HG03558 (cell line): Measurements from ENCODE around the gene PPA1.
"Not testable (repeated sequence)": the region's sequence is repeated elsewhere in the genome, so short reads cannot be mapped to it uniquely, and the experiment has no call there.

Experiments
- ATAC-seq: cut with Tn5 transposase; IDR thresholded peaks from one replicate; pipeline ENCODE4 v1.9.1; 2021; ENCODE audit warnings: moderate number of reproducible peaks; ENCODE audit not compliant: unreplicated experiment; ENCODE audit errors: extremely low read depth

PPA1 gene

DNA sequence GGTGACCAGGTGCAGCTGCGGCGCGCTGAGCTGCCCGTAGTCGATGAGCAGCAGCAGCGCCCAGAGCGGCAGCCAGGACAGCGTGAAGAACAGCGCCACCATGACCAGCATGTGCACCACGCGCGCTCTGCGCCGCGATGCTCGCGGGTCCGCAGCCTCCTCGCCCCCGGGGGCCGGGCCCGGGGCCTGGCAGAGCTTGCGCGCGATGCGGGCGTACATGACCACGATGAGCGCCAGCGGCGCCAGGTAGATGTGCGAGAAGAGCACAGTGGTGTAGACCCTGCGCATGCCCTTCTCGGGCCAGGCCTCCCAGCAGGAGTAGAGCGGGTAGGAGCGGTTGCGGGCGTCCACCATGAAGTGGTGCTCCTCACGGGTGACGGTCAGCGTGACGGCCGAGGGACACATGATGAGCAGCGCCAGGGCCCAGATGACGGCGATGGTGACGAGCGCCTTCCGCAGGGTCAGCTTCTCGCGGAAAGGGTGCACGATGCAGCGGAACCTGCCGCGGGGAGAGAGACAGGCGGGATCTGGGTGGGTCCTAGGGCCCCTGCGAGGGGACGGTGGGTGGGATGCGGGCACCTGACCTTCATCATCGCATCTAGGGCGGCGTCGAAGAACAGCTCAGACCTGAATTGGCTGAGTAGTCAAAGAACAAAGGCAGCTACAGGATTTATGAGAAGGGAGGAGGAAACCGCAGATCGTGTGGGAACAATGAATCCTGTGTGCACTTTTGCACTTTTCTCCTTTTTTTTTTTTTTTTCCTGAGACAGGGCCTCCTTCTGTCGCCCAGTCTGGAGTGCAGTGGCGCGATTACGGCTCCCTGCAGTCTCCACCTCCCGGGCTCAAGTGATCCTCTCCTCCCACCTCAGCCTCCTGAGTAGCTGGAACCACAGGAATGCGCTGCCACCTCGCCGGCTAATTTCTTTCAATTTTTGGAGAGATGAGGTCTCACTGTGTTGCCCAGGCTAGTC lies 22.4 kb upstream of the PPA1 start:
- ATAC-seq = no peak

DNA sequence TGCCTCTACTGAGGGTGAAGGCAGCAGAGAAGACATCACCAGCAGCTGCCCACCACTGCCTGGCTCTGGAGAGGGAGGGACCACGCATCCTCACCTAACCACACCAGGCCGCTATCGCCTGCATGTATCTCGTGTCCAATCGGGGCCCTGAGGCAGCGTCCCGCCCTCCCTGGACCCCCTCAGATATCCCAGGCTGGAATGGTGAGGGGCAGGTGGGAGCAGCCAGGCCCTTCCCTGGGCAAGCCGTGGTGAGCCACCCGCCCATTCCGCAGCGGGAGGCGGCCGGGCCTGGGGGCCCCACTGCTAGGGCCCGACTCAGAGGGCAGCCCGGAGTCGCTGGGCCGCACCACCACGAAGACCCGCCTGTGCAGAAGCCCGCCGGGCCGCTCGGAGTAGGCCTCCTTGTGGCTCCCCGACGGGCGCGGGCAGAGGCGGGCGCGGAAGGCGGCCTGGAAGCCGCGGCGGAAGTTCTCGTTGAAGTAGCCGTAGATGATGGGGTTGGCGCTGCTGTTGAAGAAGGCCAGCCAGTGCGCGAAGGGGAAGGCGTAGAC lies 21.6 kb upstream of the PPA1 start:
- ATAC-seq = no peak

DNA sequence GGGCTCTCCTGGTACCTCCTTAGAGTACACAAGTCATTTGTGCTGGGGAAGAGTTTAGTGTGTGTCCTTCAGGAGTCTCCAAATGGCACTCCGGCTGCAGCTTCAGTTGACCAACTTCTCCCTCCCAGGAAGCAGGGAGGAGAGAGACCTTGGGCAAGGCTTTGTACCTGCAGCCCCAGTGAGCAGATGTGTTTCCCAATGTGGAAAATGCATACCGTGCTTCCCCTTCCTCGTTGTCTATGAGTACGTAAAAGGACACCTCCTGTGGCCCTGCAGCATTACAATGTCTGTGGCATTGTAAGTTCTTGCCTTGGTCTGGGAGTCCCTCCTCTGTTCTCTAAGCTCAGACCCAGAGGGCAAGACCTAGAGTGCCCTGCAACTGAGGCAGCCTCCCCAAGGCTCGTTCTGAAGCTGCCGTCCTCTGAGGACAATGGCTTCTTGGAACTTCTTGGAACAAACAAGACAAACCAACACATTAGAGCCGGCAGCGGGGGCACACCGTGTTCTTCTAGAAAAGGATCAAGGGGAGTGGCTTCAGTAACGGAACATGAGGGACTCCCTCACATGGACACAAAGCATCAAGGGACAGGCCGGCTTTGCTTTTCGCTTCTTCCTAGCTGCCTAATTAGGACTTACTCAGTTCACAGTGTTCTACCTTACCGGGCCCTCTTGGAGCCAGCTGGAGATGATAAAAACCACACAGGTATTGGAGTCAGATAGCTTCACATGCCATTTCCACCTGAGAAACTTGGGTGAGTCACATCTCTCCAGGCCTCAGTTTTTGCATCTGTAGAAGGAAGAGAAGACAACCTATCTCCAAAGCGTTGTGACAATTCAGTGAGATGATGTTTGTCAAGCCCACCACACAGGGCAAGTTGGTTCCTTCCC lies 20.9 kb upstream of the PPA1 start:
- no peak for ATAC-seq

DNA sequence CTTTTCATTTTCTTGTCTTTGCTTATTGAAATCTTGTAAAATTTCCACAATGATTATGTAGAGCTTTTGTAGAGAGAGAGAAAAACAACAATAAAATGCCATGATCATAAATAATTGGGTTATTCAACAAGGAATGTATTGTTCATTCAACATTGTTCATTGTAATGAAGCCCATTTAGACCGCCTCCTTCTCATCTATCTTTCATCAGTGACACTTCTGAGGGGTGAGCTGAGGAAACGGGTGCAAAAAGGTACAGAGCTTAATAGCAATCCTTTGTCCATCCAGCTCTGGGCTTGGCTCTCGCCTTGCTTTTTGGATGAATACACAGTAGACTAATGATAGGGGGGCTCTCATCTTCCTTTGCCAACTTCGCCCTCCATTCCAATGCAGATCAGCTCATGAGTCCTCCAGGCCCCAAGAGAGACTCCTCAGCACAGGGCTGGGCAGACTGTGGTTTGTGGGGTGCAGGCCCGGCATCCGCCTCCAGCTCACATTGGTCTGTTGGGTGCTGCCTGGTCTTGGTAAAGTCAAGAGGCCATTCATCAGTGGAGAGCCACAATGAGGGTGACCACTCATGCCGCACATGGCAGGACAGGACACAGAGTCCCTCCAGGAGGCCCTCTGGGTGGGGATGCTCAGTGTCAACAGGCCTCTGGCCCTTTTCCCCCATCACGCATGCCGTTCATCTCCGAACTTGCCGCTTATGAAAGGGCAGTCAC lies 17.9 kb upstream of the PPA1 start:
- no peak for ATAC-seq

DNA sequence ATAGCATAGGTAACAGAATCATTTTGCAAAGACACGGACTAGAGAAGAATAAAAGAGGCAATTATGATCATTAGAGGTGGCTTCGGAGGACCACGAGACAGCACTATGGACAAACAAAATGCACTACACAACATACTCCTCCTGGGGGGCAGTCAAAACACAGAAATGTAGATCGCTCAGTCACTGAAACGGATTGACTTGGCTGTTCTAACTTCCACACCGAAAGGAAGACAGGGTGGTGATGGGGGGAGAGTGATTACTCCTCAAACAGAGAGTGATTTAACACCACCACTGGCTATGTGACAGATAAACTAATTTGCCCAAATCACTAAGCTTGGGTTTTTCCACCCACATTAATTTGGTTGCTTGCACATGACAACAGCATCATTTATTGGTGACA lies 14.1 kb upstream of the PPA1 start:
- ATAC-seq = no peak

DNA sequence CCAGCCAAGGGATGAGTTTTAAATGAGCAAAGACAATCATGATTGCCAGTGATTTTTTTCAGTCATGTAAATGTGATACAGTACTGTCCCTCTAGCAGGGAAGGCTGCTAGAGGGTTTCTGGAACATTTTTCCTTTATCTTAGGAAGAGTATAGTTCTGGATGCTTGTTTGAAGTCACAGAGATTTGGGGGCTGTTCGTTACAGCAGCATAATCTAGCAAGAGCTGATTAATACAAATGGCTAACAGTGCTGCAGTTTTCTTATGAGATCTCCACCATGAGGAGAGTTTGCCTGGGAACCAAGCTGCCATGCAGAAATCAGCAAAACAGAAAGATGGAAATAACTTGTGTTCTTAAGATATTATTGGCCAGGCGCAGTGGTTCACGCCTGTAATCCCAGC lies 7.9 kb upstream of the PPA1 start:
- no peak for ATAC-seq

DNA sequence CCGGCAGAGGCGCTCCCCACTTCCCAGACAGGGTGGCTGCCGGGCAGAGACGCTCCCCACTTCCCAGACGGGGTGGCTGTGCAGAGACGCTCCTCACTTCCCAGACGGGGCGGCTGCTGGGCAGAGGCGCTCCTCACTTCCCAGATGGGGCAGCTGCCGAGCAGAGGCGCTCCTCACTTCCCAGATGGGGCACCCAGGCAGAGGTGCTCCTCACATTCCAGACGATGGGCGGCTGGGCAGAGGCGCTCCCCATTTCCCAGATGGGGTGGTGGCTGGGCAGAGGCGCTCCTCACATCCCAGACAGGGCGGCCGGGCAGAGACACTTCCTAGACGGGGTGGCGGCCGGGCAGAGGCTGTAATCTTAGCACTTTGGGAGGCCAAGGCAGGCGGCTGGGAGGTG lies 6.8 kb upstream of the PPA1 start:
- not testable (repeated sequence) for ATAC-seq

DNA sequence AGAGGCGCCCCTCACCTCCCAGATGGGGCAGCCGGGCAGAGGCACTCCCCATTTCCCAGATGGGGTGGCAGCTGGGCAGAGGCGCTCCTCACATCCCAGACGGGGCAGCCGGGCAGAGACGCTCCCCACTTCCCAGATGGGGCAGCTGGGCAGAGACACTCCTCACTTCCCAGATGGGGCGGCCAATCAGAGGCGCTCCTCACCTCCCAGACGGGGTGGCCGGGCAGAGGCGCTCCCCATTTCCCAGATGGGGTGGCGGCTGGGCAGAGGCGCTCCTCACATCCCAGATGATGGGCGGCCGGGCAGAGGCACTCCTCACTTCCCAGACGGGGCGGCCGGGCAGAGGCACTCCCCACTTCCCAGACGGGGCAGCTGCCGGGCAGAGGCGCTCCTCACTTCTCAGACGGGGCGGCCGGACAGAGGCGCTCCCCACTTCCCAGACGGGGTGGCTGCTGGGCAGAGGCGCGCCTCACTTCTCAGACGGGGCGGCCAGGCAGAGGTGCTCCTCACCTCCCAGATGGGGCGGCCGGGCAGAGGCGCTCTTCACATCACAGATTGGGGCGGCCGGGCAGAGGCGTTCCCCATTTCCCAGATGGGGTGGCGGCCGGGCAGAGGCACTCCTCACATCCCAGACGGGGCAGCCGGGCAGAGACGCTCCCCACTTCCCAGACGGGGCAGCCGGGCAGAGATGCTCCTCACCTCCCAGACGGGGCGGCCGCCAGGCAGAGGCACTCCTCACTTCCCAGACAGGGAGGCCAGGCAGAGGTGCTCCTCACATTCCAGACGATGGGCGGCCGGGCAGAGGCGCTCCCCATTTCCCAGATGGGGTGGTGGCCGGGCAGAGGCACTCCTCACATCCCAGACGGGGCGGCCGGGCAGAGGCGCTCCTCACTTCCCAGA lies 6.1 kb upstream of the PPA1 start:
- ATAC-seq = not testable (repeated sequence)

DNA sequence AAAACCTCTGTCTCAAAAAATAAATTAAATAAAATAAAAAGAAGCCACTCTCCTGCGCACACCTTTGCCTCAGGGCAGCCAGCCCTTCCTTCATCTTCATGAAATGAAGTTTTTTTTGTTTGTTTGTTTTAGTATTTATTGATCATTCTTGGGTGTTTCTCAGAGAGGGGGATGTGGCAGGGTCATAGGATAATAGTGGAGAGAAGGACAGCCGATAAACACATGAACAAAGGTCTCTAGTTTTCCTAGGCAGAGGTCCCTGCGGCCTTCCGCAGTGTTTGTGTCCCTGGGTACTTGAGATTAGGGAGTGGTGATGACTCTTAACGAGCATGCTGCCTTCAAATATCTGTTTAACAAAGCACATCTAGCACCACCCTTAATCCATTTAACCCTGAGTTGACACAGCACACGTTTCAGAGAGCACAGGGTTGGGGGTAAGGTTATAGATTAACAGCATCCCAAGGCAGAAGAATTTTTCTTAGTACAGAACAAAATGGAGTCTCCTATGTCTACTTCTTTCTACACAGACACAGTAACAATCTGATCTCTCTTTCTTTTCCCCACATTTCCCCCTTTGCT lies 4.8 kb upstream of the PPA1 start:
- not testable (repeated sequence) for ATAC-seq

DNA sequence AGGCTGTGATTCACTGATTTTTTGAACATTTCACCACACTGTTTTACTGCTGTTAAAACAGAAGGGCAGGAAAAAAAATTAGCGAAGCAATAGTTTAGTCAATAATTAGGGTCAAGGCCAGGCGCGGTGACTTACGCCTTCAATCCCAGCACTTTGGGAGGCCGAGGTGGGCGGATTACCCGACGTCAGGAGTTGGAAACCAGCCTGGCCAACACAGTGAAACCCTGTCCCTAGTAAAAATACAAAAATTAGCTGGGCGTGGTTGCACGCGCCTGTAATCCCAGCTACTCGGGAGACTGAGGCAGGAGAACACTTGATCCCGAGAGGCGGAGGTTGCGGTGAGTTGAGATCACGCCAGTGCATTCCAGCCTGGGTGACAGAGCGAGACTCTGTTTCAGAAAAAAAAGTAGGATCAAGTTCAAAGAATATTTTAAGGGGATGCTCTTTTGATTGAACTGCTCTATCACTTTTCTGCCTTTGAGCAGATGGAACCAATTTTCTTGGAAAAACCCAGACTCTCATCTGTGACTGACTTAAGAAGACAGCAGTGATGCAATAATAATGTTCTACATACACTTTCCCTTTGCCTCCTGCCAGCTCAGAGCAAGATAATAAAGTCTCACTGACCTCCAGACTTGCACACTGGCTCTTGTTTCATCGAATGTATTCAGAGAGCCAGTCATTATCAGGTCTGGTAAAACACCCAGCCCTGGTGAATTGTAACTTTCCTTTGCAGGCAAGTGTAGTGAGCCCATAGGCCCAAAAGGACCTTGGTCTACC lies 1.6 kb upstream of the PPA1 start:
- no peak for ATAC-seq

DNA sequence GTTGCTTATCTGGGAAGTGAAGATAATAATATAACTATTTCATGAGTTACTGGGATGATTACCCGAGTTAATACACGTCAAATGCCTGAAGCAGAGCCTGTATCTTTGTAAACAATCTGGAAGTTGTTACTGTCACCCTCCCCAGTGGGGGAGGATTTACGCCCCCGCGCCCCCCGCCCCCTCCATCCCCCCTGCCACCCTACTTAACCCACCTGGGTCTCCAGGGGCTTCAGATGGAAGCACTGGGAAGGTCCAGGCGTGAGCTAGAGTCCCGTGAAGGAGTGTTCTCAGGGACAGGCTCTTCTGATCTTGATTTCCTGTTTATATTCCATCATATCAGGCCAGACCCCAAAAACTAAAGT lies 691 bp upstream of the PPA1 start:
- ATAC-seq = no peak

DNA sequence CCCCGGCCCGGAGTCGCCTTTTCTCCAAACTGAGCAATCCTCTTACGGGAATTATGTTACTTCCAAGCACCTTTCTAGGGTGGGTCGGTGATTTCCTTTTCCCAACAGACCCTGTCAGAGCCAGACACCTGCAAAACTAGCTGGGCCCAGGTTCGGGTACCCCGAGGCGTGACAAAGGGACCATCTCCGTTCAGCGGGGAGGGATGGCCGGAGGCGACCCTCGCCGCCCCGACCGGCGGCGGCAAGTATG lies 445 bp downstream of the PPA1 start:
- no peak for ATAC-seq

DNA sequence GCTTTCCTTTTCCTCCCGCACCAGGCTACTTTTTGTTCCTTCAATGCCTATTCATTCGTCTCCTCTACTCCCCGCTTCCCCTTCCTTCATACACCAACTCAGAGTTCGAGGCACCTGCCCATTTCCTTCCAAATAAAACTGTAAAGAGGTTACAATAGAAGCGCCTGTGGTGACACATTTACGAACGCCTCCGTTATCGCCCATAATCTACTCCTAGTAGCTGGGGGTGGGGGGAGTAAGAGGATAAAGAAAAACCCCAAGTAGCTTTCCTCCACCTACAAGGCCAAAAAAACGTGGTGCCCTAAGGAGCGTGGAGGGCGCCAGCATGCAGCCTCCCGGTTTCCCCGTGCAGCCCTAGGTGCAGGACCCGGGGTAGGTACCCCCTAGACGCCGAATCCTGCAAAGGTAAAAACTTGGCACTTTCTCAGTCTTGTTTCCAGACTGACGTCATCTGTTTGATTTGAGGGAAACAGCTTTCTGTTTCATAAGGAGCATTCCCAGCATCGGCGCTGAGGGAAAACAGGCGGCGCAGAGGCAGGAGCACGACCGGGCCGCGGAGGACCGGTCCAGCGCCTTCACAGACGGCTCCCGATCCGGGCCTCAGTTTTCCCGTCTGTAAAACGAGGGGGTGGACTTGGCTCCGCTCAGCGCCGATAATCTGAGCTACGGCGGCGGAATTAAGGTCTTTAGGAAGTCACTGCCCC lies 922 bp downstream of the PPA1 start:
- ATAC-seq = no peak

DNA sequence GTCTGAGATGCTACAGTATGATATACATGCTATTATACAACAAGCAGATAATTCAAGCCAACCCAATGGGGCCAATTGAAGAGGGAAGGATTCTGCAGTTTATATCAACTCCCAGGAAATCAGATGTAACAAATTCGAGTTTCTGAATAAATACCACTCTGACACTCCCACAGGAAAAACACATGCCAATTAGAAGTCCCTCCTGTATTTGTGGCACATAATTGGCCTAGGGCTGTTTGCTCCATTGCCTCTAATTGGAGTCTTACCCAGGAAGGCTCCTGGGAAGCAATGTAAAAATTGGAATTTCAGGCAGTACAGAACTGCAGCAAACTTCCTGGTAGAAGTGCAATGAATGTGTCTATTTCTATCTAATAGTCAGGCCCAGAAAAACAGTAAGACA lies 4.7 kb downstream of the PPA1 start:
- no peak for ATAC-seq

DNA sequence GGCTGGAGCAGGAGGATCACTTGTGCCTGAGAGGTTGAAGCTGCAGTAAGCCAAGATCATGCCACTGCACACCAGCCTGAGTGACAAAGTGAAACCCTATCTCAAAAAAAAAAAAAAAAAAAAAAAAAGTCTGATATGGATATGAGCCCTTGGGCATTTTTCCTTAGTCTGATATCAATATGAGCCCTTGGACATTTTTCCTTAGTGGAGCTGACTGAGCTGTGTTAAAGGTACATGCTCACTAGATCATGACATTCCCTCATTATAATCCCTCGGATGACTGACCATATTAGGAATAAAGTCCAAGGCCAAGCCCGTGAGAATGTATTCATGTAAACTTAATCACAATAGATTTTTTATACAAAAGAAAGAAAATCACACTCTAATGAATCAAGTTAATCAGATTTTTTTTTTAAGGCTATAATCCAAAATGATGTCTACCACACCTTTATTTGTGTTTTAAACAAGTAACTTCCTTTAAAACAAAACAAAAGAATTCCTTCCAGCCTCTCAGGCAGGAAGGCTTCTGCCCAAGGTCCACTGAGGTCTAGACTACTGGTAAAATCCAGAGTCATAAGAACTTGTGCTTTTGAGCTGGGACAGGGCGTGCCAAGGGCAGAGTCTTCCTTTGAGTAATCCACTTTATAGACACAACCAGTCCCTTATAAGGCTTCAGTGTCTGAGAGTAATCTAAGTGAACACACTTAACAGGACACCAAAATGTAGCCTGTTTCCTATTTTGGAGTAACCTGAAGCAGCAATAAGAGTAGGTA lies 5.5 kb downstream of the PPA1 start:
- ATAC-seq = no peak

DNA sequence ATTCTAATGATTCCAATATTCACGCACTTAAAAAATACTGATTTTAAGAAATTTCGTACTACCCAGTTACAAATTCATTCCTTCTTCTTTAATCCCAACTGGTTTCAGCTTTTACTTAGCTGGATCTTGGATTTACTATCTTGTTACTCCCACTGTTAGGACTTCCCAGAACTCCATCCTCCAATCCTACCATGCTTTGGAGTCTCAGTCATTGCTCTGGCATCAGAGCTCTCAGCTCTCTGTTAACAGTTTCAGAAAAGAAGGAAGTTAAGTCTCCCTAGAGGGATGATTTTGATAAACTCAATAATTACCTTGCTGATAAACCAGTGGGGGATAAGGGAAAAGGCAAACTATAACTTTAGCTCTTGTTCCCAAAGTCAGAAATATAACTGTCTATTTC lies 9.5 kb downstream of the PPA1 start:
- ATAC-seq = no peak

DNA sequence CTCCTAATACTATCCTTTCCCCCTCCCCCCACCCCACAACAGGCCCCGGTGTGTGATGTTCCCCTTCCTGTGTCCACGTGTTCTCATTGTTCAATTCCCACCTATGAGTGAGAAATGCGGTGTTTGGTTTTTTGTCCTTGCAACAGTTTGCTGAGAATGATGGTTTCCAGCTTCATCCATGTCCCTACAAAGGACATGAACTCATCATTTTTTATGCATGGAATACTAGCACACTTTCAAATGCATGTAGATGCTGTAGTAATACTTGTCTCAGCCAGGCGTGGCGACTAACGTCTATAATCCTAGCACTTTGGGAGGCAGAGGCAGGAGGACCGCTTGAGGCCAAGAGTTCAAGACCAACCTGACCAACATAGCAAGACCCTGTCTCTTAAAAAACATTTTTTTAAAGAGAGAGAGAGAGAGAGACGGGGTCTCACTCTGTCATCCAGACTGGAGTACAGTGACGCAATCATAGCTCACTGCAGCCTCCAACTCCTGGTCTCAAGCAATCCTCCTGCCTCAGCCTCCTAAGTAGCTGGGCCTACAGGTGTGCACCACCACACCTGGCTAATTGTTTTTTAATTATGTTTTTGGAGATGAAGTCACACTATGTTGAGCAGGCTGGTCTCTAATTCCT lies 10.3 kb downstream of the PPA1 start:
- not testable (repeated sequence) for ATAC-seq
